SK-N-MC (cell line): ENCODE results near the gene PHKA1.
"Not testable (repeated sequence)": the region's sequence is repeated elsewhere in the genome, so short reads cannot be mapped to it uniquely, and the experiment has no call there.

Source experiments
- DNase-seq: peaks from one replicate; pipeline ENCODE4 v3.0.0-alpha.2; 2011; ENCODE audit warnings: low read depth, low spot score
- H3K27ac ChIP-seq: fragments of 200-600 bp; sonication (generic); 2 replicates; pipeline ENCODE4 v1.5.1; 2016; ENCODE audit warnings: mixed run types
- H3K36me3 ChIP-seq: fragments of 200-600 bp; sonication (generic); 2 replicates; pipeline ENCODE4 v1.6.1; 2017; ENCODE audit warnings: antibody characterized with exemption, low read length, mixed read lengths; ENCODE audit not compliant: insufficient read depth
- H3K4me3 ChIP-seq: fragments of 200-600 bp; sonication (generic); 2 replicates; pipeline ENCODE4 v1.5.1; 2016
- H3K9ac ChIP-seq: fragments of 200-600 bp; sonication (generic); 2 replicates; pipeline ENCODE4 v1.8.0; 2017; ENCODE audit warnings: mixed run types, mixed read lengths; ENCODE audit not compliant: insufficient read length
- H3K9me3 ChIP-seq: fragments of 200-600 bp; sonication (generic); 2 replicates; pipeline ENCODE4 v1.6.1; 2017; ENCODE audit warnings: low read depth, mild to moderate bottlenecking, antibody characterized with exemption, low read length, moderate library complexity, mixed read lengths
- EZH2 ChIP-seq: fragments of 200-600 bp; sonication (generic); IDR thresholded peaks from one replicate; pipeline ENCODE4 v1.6.1; 2017; ENCODE audit warnings: antibody characterized with exemption
- FOXP2 ChIP-seq: optimal IDR thresholded peaks from 2 replicates; pipeline ENCODE3; 2011; ENCODE audit warnings: mild to moderate bottlenecking, moderate library complexity; ENCODE audit not compliant: insufficient read depth; ENCODE audit errors: extremely low read length, control extremely low read depth
- POLR2AphosphoS5 ChIP-seq: IDR thresholded peaks from 2 replicates; pipeline ENCODE4 v1.6.1; 2012; ENCODE audit warnings: mild to moderate bottlenecking, low read depth, low read length, borderline replicate concordance

PHKA1 gene

GRCh38 chrX:72713599-72714477 is at the start of gene PHKA1:
Gene PHKA1 (minus strand): TSS chrX:72714306. CDS start chrX:72713880, 426 bp downstream.
- TF ChIP-seq EZH2, result peak; percentile 46
- H3K4me3 ChIP-seq, result peak within 1 kb of the TSS; percentile 42
- H3K9me3 ChIP-seq, H3K27ac ChIP-seq, DNase-seq, H3K9ac ChIP-seq, H3K36me3 ChIP-seq: not testable (repeated sequence)

DNA sequence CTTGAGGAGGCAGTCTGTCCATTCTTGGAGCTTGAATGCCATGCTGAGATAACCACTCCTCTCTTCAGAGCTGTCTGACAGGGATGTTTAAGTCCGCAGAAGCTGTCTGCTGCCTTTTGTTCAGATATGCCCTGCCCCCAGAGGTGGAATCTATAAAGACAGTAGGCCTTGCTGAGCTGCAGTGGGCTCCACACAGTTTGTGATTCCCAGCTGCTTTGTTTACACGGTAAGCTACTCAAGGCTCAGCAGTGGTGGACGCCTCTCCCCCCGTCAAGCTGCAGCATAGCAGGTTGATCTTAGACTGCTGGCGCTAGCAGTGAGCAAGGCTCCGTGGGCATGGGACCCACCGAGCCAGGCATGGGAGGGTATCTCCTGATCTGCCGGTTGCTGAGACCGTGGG is 46.3 kb upstream of the PHKA1 start:
- not testable (repeated sequence) for H3K9ac ChIP-seq, H3K27ac ChIP-seq, DNase-seq, H3K4me3 ChIP-seq, H3K36me3 ChIP-seq, H3K9me3 ChIP-seq

DNA sequence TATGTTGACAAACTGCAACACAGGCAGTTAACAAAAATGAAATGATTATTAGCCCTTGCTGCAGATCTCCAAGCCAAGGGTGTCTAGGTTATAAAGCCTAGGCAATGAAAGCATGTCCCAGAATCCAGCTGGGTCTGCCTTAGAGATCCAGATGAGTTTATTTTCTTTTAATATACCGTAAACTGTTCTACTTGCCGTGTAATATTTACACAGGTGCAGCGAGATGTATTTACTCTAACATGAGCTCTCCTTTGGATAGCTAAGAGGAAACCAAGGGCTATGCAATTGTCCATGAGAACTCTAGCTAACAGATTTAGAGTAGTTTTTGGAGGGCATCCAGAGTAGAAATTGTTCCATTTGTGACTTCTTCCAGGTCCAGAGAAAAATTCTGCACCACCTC is 34.4 kb upstream of the PHKA1 start:
- not testable (repeated sequence) for H3K36me3 ChIP-seq, DNase-seq, H3K4me3 ChIP-seq, H3K9ac ChIP-seq, H3K9me3 ChIP-seq, H3K27ac ChIP-seq

DNA sequence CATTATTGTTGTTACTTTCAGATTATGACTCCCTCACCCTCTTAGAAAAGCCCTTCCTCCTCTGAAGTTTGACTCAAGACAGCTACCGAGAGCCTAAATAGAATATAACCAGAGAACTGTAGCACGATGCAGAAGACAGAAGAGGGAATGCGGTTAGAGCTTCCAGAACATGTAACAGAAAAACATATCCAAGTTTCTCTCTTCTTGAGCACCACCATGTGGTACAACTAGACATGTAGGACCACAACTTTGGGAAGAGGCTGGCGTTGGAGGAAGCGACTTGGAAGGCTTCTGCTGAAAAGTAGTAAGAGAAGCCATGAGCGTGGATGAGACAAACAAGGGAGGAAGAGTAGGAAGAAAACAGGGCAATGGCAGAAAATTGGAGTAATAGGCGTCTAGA is 31.4 kb upstream of the PHKA1 start:
- H3K27ac ChIP-seq, H3K36me3 ChIP-seq, H3K9me3 ChIP-seq, H3K4me3 ChIP-seq, H3K9ac ChIP-seq, DNase-seq: not testable (repeated sequence)

- Histone ChIP-seq H3K36me3 (no peaks in the 10 kb centered on the region), H3K9me3 (no peaks in the 10 kb centered on the region), H3K27ac (no peak overlapping the region), H3K9ac (no peak overlapping the region), H3K4me3 (no peak overlapping the region)
- TF ChIP-seq FOXP2 (no peak), EZH2 (no peak), POLR2AphosphoS5 (no peak)
- DNase-seq, result no peak
Observed at GRCh38 chrX:72735561-72735960, 21.5 kb upstream of the PHKA1 start.

DNA sequence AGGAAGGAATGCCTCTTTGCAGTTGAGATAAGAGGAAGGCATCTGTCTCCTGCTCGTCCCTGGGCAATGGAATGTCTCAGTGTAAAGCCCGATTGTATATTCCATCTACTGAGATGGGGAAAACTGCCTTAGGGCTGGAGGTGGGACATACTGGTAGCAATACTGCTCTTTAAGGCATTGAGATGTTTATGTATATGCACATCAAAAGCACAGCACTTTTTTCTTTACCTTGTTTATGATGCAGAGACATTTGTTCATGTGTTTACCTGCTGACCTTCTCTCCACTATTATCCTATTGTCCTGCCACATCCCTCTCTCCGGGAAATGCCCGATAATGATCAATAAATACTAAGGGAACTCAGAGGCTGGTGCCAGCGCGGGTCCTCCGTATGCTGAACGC is 19.5 kb upstream of the PHKA1 start:
- not testable (repeated sequence) for H3K27ac ChIP-seq, H3K9ac ChIP-seq, DNase-seq, H3K9me3 ChIP-seq, H3K36me3 ChIP-seq, H3K4me3 ChIP-seq

DNA sequence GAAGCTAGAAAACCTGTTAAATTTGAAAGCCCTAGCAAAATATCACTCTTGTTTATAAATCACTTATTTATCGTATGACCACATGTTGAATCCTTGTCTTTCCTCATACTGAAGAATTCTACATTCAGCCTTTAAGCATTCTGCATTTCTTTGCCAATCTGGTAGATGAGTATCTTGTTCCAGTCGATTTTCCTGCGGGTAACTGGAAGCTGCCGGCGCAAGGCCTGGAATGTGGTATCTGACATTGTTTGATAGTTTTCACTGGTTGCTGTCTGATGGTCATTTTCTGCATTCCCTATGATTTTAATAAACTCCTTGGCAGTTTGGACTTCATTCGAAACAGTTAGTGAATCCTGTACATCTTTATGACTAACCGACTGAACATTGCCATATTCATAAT is 13.7 kb upstream of the PHKA1 start:
- Histone ChIP-seq H3K9me3 (no peaks in the 10 kb centered on the region), H3K4me3 (no peak overlapping the region), H3K9ac (no peak overlapping the region), H3K36me3 (no peaks in the 10 kb centered on the region), H3K27ac (no peak overlapping the region)
- DNase-seq, result no peak
- no peak for TF ChIP-seq FOXP2
- no peak for TF ChIP-seq POLR2AphosphoS5
- TF ChIP-seq EZH2, result no peak

DNA sequence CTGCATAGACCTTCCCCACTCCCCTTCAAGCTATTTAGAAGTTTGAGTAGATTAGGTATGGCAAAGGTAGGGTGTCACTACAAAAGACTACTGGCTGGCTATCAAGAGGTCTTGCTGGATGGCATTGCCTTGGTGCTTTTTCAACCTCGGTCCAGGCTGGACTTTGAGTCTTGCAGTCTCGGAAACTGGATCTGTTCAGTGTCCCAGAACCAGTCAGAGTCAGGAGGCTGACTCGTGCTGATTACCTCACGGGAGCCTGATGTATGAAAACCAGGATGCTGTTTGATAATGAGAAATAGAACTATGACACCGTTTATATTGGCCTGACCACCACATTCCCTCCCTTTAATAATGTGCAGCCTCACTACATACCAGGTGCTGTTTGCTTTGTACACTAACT is 2.7 kb upstream of the PHKA1 start:
- no peak overlapping the region for H3K27ac ChIP-seq
- no peak overlapping the region for H3K4me3 ChIP-seq
- no peaks in the 10 kb centered on the region for H3K36me3 ChIP-seq
- H3K9ac ChIP-seq, result no peak overlapping the region
- no peak for DNase-seq
- H3K9me3 ChIP-seq, result no peaks in the 10 kb centered on the region
- no peak for TF ChIP-seq FOXP2
- no peak for TF ChIP-seq EZH2

DNA sequence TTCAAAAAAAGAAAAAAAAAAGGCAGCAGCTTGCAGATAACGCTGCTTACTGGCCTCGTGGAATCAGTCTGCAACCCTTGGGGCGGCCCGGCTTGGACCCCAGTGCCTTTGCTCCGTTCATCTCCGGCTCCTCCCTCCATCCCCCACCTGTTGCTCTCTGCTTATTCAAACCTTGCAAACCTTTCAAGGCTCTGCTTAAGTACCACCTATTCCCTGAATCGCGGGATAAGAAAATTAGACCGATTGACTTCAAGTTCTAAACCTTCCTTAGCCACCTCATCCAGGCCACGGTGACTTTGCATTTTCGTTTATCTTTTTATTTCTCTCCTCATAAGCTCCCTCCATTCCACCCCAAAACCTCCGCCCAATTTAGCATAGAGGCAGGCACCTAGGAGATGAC is 1.4 kb upstream of the PHKA1 start:
- Histone ChIP-seq H3K36me3 (no peaks in the 10 kb centered on the region), H3K9me3 (no peaks in the 10 kb centered on the region), H3K4me3 (no peak overlapping the region), H3K27ac (no peak overlapping the region), H3K9ac (no peak overlapping the region)
- TF ChIP-seq FOXP2 (no peak), EZH2 (no peak), POLR2AphosphoS5 (no peak)
- DNase-seq, result no peak

DNA sequence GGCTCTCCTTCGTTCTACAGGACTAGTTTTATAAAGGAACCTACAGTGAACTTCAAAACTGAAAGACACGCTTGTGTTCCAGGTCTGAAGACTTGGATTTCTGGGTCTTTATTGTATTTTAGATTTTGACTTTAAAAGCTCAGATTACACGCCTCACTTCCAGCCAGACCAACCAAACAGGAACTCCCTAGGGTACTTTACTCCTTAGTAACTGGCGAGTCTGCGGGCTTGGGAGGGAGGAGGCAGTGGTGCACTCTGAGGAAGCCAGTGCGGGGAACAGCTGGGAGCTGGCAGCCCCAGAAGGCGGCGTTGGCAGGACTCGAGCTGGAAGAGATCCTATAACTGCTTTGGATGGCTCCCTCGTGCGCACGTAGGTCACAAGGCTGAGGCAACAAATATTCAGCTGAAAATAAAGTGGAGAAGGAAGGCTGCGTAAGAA is 391 bp upstream of the PHKA1 start:
- H3K9ac ChIP-seq, result no peak overlapping the region
- H3K36me3 ChIP-seq, result no peaks in the 10 kb centered on the region
- H3K27ac ChIP-seq, result no peak overlapping the region
- DNase-seq, result no peak
- peak overlapping the region; percentile 42 for H3K4me3 ChIP-seq
- H3K9me3 ChIP-seq, result no peaks in the 10 kb centered on the region
- TF ChIP-seq EZH2 (peak; percentile 0), POLR2AphosphoS5 (no peak)
